Ectodermal cell (in vitro differentiated cells): ENCODE measurements around the gene DUSP28.

Source experiments
- H3K27ac ChIP-seq: 2 replicates; pipeline ENCODE4 v1.7.0; 2013; ENCODE audit warnings: mild to moderate bottlenecking, low read depth, low read length; ENCODE audit not compliant: insufficient read depth, poor library complexity, severe bottlenecking
- H3K27me3 ChIP-seq: 2 replicates; pipeline ENCODE4 v1.7.0; 2013; ENCODE audit warnings: mild to moderate bottlenecking, low read length; ENCODE audit not compliant: insufficient read depth, control insufficient read depth, poor library complexity, severe bottlenecking
- H3K36me3 ChIP-seq: one replicate; pipeline ENCODE4 v1.7.0; 2013; ENCODE audit warnings: low read length; ENCODE audit not compliant: control insufficient read depth, insufficient read depth
- H3K4me1 ChIP-seq: one replicate; pipeline ENCODE4 v1.7.0; 2013; ENCODE audit warnings: low read length; ENCODE audit not compliant: control insufficient read depth, insufficient read depth
- H3K4me3 ChIP-seq: 2 replicates; pipeline ENCODE4 v1.7.0; 2013; ENCODE audit warnings: low read depth, low read length, control low read depth; ENCODE audit not compliant: insufficient read depth
- H3K9me3 ChIP-seq: 2 replicates; pipeline ENCODE4 v1.7.0; 2013; ENCODE audit warnings: mild to moderate bottlenecking, low read length, moderate library complexity; ENCODE audit not compliant: control insufficient read depth
- WGBS, 2 experiments: methylation state at CpG; one replicate each; pipeline ENCODE4 v1.1.7; 2013; ENCODE audit warnings: missing lambda C conversion rate in 2 of 2; 5-methylcytosine and 5-hydroxymethylcytosine counted together

DUSP28 gene

GRCh38 chr2:240551811-240552210 lies 8.3 kb upstream of the DUSP28 start:
- no peak overlapping the region for H3K27ac ChIP-seq
- H3K4me3 ChIP-seq: no peak overlapping the region
- no peaks in the 10 kb centered on the region for H3K9me3 ChIP-seq
- H3K4me1 ChIP-seq: no peaks in the 10 kb centered on the region
- peaks cover 1% of the 10 kb centered on the region for H3K27me3 ChIP-seq
- WGBS, 2 experiments: 0% methylated on average over 1 of the region's 1 CpG
- H3K36me3 ChIP-seq: peaks cover 5% of the 10 kb centered on the region

GRCh38 chr2:240553956-240554480 lies 6.1 kb upstream of the DUSP28 start:
- Histone ChIP-seq H3K4me1 (no peaks in the 10 kb centered on the region), H3K9me3 (no peaks in the 10 kb centered on the region), H3K27ac (no peak overlapping the region), H3K27me3 (peaks cover 19% of the 10 kb centered on the region), H3K4me3 (no peak overlapping the region), H3K36me3 (peaks cover 5% of the 10 kb centered on the region)
- WGBS, 2 experiments: 89 to 93% methylated on average over 7 of the region's 7 CpGs

- no peak overlapping the region for H3K4me3 ChIP-seq
- 91 to 94% methylated on average over 17 of the region's 17 CpGs for WGBS, 2 experiments
- peaks cover 5% of the 10 kb centered on the region for H3K36me3 ChIP-seq
- peaks cover 28% of the 10 kb centered on the region for H3K27me3 ChIP-seq
- H3K4me1 ChIP-seq: no peaks in the 10 kb centered on the region
- H3K27ac ChIP-seq: no peak overlapping the region
- H3K9me3 ChIP-seq: no peaks in the 10 kb centered on the region
Observed at GRCh38 chr2:240554767-240555493, 5.2 kb upstream of the DUSP28 start.

GRCh38 chr2:240555541-240556250 lies 4.5 kb upstream of the DUSP28 start:
- Histone ChIP-seq H3K27ac (no peak overlapping the region), H3K36me3 (peaks cover 5% of the 10 kb centered on the region)
- WGBS, 2 experiments: 88% methylated on average over 15 to 16 of the region's 16 CpGs

GRCh38 chr2:240556553-240557100 lies 3.5 kb upstream of the DUSP28 start:
- H3K27me3 ChIP-seq: peaks cover 28% of the 10 kb centered on the region
- H3K4me3 ChIP-seq: no peak overlapping the region

More at GRCh38 chr2:240555541-240556250, 4.5 kb upstream of the DUSP28 start:
- H3K4me3 ChIP-seq: no peak overlapping the region
- H3K9me3 ChIP-seq: no peaks in the 10 kb centered on the region
- no peaks in the 10 kb centered on the region for H3K4me1 ChIP-seq
- H3K27me3 ChIP-seq: peaks cover 28% of the 10 kb centered on the region

GRCh38 chr2:240557101-240557751 lies 2.9 kb upstream of the DUSP28 start:
- Histone ChIP-seq H3K36me3 (no peaks in the 10 kb centered on the region), H3K9me3 (no peaks in the 10 kb centered on the region), H3K27ac (no peak overlapping the region), H3K4me1 (no peaks in the 10 kb centered on the region), H3K27me3 (peaks cover 28% of the 10 kb centered on the region), H3K4me3 (peak overlapping the region; percentile 32)
- 63% methylated on average over 51 of the region's 51 CpGs for WGBS, 2 experiments

More at GRCh38 chr2:240556553-240557100, 3.5 kb upstream of the DUSP28 start:
- Histone ChIP-seq H3K36me3 (peaks cover under 1% of the 10 kb centered on the region), H3K4me1 (no peaks in the 10 kb centered on the region), H3K9me3 (no peaks in the 10 kb centered on the region), H3K27ac (no peak overlapping the region)
- WGBS, 2 experiments: 49 to 51% methylated on average over 9 of the region's 9 CpGs

GRCh38 chr2:240557808-240558207 lies 2.3 kb upstream of the DUSP28 start, which contains the start of gene ANKMY1:
ANKMY1 (minus strand) TSS chr2:240557988; CDS start chr2:240557335, 653 bp downstream.
- H3K4me1 ChIP-seq: no peaks in the 10 kb centered on the region
- peaks cover 28% of the 10 kb centered on the region for H3K27me3 ChIP-seq
- H3K27ac ChIP-seq: no peak within 1 kb of the TSS
- H3K4me3 ChIP-seq: peak within 1 kb of the TSS; percentile 32
- no peaks in the 10 kb centered on the region for H3K9me3 ChIP-seq
- 2% methylated on average over 47 of the region's 47 CpGs for WGBS, 2 experiments
- H3K36me3 ChIP-seq: no peaks in the 10 kb centered on the region

GRCh38 chr2:240558236-240558761 lies 1.9 kb upstream of the DUSP28 start:
- H3K4me3 ChIP-seq: peak overlapping the region; percentile 25
- H3K27me3 ChIP-seq: peaks cover 28% of the 10 kb centered on the region
- H3K27ac ChIP-seq: no peak overlapping the region
- WGBS, 2 experiments: 67 to 71% methylated on average over 18 of the region's 18 CpGs
- H3K9me3 ChIP-seq: no peaks in the 10 kb centered on the region
- no peaks in the 10 kb centered on the region for H3K4me1 ChIP-seq
- no peaks in the 10 kb centered on the region for H3K36me3 ChIP-seq

- WGBS, 2 experiments: 92 to 94% methylated on average over 3 of the region's 3 CpGs
- Histone ChIP-seq H3K27me3 (peaks cover 28% of the 10 kb centered on the region), H3K27ac (no peak overlapping the region), H3K4me1 (no peaks in the 10 kb centered on the region), H3K36me3 (no peaks in the 10 kb centered on the region), H3K4me3 (no peak overlapping the region), H3K9me3 (no peaks in the 10 kb centered on the region)
Observed at GRCh38 chr2:240559286-240559685, 871 bp upstream of the DUSP28 start.
